ENCODE data around the gene DYRK1A. TPM values are rescaled to one million over a fixed set of nuclear protein-coding genes. Genes with fewer than 3 reads are reported as not detected.
A peak's percentile ranks its signal among the peaks of the same experiment; 100 is the strongest.
"Not testable (repeated sequence)": the region's sequence is repeated elsewhere in the genome, so short reads cannot be mapped to it uniquely, and the experiment has no call there.

DYRK1A gene
- total RNA-seq, 1 donor from 2014 or later = 48.3 TPM

- DNase-seq (ENCODE audit: low read depth in 2 of 2) = no peak
Measured at GRCh38 chr21:37527716-37528115, 161.1 kb downstream of the DYRK1A start.

- no peak for DNase-seq (ENCODE audit: low read depth in 2 of 2)
Measured at GRCh38 chr21:37528150-37528937, 161.8 kb downstream of the DYRK1A start.

GRCh38 chr21:37529649-37530048, 163.1 kb downstream of the DYRK1A start:
- DNase-seq (ENCODE audit: low read depth in 2 of 2) = no peak

GRCh38 chr21:37530901-37531351, 164.4 kb downstream of the DYRK1A start:
- DNase-seq (ENCODE audit: low read depth in 2 of 2) = no peak

- DNase-seq (ENCODE audit: low read depth in 2 of 2) = no peak
Measured at GRCh38 chr21:37531431-37531932, 164.9 kb downstream of the DYRK1A start.

GRCh38 chr21:37532868-37533780, 166.6 kb downstream of the DYRK1A start:
- DNase-seq (ENCODE audit: low read depth in 2 of 2) = peak in 1 of 2 donors; percentile 40

GRCh38 chr21:37534431-37534830, 167.9 kb downstream of the DYRK1A start:
- DNase-seq (ENCODE audit: low read depth in 2 of 2) = no peak

GRCh38 chr21:37535130-37535529, 168.6 kb downstream of the DYRK1A start:
- DNase-seq (ENCODE audit: low read depth in 2 of 2) = no peak

- no peak for DNase-seq (ENCODE audit: low read depth in 2 of 2)
Measured at GRCh38 chr21:37535672-37536071, 169.1 kb downstream of the DYRK1A start.

- no peak for DNase-seq (ENCODE audit: low read depth in 2 of 2)
Measured at GRCh38 chr21:37536616-37537278, 170.2 kb downstream of the DYRK1A start.

- DNase-seq (ENCODE audit: low read depth in 2 of 2) = no peak
Measured at GRCh38 chr21:37537391-37537996, 170.9 kb downstream of the DYRK1A start.

- no peak for DNase-seq (ENCODE audit: low read depth in 2 of 2)
Measured at GRCh38 chr21:37538971-37539590, 172.5 kb downstream of the DYRK1A start.

GRCh38 chr21:37541128-37541527, 174.6 kb downstream of the DYRK1A start:
- not testable (repeated sequence) for DNase-seq (ENCODE audit: low read depth in 2 of 2)

GRCh38 chr21:37542512-37542911, 175.9 kb downstream of the DYRK1A start:
- no peak for DNase-seq (ENCODE audit: low read depth in 2 of 2)

- DNase-seq (ENCODE audit: low read depth in 2 of 2) = no peak
Measured at GRCh38 chr21:37546299-37546908, 179.8 kb downstream of the DYRK1A start.

GRCh38 chr21:37546949-37547614, 180.5 kb downstream of the DYRK1A start:
- peak in 1 of 2 donors; percentile 56 for DNase-seq (ENCODE audit: low read depth in 2 of 2)

GRCh38 chr21:37547615-37548200, 181.1 kb downstream of the DYRK1A start:
- peak in 1 of 2 donors; percentile 42 for DNase-seq (ENCODE audit: low read depth in 2 of 2)

GRCh38 chr21:37548521-37548981, 182.0 kb downstream of the DYRK1A start:
- no peak for DNase-seq (ENCODE audit: low read depth in 2 of 2)

- DNase-seq (ENCODE audit: low read depth in 2 of 2) = not testable (repeated sequence)
Measured at GRCh38 chr21:37549730-37550129, 183.2 kb downstream of the DYRK1A start.
